ENCODE data around the gene FCRL5.

DNA sequence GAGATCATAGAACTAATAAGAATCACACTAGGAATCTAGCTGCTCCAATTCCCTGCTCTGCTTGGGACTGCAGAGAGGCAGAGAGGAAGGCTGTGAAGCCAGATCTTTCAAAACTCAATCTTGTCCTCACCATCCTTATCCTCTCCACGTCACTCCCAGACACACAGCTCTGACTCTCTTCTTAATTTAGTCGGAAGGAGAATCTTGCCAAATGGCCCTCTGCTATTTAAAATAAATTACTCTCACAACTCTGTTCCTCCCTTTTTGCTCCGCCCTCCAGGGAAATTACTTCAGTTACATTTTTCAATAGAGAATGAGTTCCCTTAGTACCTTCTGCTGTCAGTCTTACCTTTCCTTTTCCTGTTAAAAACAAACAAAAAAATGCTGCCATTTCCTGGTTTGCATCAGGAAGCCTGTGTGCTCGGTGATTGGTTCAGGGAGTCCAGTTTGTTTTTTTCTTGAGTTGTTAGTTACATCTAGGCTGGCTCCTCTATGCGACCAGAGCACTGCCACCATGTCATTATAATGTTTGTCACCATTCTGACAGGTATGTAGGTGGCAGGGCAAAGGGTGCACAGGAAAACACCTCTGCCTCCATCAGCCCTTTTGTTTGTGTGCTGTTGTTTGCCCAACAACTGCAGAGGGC lies 80.1 kb downstream of the FCRL5 start:
- TF ChIP-seq, protein P1, sequence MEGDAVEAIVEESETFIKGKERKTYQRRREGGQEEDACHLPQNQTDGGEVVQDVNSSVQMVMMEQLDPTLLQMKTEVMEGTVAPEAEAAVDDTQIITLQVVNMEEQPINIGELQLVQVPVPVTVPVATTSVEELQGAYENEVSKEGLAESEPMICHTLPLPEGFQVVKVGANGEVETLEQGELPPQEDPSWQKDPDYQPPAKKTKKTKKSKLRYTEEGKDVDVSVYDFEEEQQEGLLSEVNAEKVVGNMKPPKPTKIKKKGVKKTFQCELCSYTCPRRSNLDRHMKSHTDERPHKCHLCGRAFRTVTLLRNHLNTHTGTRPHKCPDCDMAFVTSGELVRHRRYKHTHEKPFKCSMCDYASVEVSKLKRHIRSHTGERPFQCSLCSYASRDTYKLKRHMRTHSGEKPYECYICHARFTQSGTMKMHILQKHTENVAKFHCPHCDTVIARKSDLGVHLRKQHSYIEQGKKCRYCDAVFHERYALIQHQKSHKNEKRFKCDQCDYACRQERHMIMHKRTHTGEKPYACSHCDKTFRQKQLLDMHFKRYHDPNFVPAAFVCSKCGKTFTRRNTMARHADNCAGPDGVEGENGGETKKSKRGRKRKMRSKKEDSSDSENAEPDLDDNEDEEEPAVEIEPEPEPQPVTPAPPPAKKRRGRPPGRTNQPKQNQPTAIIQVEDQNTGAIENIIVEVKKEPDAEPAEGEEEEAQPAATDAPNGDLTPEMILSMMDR (conservative IDR thresholded peaks at IDR 0.05; ENCODE audit: low read length) = no peak
- TF ChIP-seq EZH2phosphoT487 (IDR thresholded peaks at IDR 0.05; ENCODE audit: borderline replicate concordance, low read depth, low read length) = no peak

Data from OCI-LY7 (cell line).